ENCODE results near the gene SAMD9L. TPM values are rescaled to one million over a fixed set of nuclear protein-coding genes. Genes with fewer than 3 reads are reported as not detected.
A peak's percentile ranks its signal among the peaks of the same experiment; 100 is the strongest.

SAMD9L gene
- polyA plus RNA-seq, 3 donors: 12.5 to 31.8 (median 18.6) TPM

DNA sequence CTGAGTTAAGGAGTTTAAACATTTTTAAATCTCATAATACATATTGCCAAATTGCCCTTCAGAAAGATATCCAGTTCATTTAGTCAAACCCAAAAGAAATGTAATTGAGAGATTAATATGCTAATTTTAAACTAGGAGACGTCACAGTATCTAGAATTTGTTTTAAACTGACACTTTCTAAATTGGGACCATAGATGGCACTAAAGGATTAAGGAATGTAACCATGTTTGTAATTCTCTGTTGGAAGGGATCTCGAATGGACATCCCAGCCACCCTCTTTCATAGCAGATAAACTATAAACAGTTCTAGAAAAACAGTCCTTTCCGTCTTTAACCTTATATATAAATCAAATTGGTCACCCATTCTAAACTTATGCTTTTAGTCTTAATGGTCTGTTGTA is 30.0 kb upstream of the SAMD9L start:
- H3K9me3 ChIP-seq (replicated peaks in 1 of 2; ENCODE audit: control insufficient read depth in 1 of 2, insufficient read depth in 1 of 2, low read length in 2 of 2): peaks cover 0 to 3% of the 10 kb centered on the region in 2 donors
- H3K4me3 ChIP-seq (replicated peaks in 1 of 3; ENCODE audit: low read depth in 2 of 3, low read length in 3 of 3): no peak overlapping the region
- H3K4me1 ChIP-seq (ENCODE audit: control insufficient read depth in 1 of 2, insufficient read depth in 2 of 2, low read length in 2 of 2): no peaks in the 10 kb centered on the region
- no peak overlapping the region for H3K27ac ChIP-seq (ENCODE audit: low read depth in 1 of 2, low read length in 2 of 2)
- H4K20me1 ChIP-seq (ENCODE audit: insufficient read depth, low read length): no peaks in the 10 kb centered on the region
- peaks cover 0 to 9% (median 3%) of the 10 kb centered on the region in 7 donors for H3K9me3 Mint-ChIP-seq
- no peaks in the 10 kb centered on the region for H3K36me3 ChIP-seq (replicated peaks in 1 of 2; ENCODE audit: control insufficient read depth in 1 of 2, insufficient read depth in 2 of 2, low read length in 2 of 2)
- intact Hi-C loops (cut with micrococcal nuclease): no loop called here
- peak in 2 of 3 donors; percentile 7 to 19 for DNase-seq
- no peaks in the 10 kb centered on the region for H3K79me2 ChIP-seq (ENCODE audit: insufficient read depth, low read length)
- no peaks in the 10 kb centered on the region for H3K36me3 Mint-ChIP-seq
- no CpG with 5 or more reads among the region's 3 CpGs for WGBS (ENCODE audit: insufficient coverage)
- peaks cover 0 to 6% of the 10 kb centered on the region in 2 donors for H3K27me3 ChIP-seq (ENCODE audit: control insufficient read depth in 2 of 2, insufficient read depth in 2 of 2, low read length in 2 of 2)
- no peak overlapping the region for H2AFZ ChIP-seq (ENCODE audit: insufficient read depth, low read depth, low read length, poor library complexity, severe bottlenecking)
- peaks cover 3 to 7% (median 6%) of the 10 kb centered on the region in 3 donors for H3K27me3 Mint-ChIP-seq (ENCODE audit: low read depth in 3 of 3)
- no peak overlapping the region for H3K9ac ChIP-seq (ENCODE audit: insufficient read depth, low read length, poor library complexity, severe bottlenecking)
- no peak overlapping the region for H3K4me3 Mint-ChIP-seq
- H3K27ac Mint-ChIP-seq: no peak overlapping the region
- TF ChIP-seq, protein P1, sequence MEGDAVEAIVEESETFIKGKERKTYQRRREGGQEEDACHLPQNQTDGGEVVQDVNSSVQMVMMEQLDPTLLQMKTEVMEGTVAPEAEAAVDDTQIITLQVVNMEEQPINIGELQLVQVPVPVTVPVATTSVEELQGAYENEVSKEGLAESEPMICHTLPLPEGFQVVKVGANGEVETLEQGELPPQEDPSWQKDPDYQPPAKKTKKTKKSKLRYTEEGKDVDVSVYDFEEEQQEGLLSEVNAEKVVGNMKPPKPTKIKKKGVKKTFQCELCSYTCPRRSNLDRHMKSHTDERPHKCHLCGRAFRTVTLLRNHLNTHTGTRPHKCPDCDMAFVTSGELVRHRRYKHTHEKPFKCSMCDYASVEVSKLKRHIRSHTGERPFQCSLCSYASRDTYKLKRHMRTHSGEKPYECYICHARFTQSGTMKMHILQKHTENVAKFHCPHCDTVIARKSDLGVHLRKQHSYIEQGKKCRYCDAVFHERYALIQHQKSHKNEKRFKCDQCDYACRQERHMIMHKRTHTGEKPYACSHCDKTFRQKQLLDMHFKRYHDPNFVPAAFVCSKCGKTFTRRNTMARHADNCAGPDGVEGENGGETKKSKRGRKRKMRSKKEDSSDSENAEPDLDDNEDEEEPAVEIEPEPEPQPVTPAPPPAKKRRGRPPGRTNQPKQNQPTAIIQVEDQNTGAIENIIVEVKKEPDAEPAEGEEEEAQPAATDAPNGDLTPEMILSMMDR (IDR thresholded peaks at IDR 0.05): no peak
- H3K4me2 ChIP-seq (replicated peaks; ENCODE audit: extremely low read depth, low read length, poor library complexity, severe bottlenecking): no peak overlapping the region
- peaks cover 2% of the 10 kb centered on the region for H3K4me1 Mint-ChIP-seq

DNA sequence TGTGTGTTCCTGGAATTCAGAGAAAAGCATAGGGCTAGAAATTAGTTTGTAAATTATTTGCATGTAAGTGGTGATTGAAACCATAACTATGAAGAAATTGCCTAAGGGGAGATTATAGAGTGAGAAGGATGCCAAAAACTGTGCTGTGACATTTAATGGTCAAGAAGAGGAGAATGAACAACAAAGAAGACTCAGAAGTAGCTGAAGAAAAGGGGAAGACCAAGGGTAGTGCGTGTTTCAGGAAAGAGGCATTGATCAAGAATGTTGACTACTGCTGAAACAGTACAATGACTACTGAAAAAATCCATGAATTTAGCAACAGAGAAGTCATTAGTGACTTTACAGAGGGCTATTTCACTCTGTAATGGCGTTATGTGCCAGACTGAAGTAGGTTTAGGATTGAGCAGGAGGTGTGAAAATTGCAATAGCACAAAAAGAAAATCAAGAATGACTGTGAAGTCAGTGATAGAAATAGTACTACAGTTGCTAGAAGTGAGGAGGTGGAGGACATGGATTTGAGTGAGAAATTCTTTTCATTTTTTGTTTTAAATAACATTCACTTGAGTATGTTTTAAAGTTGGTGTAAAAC is 28.9 kb upstream of the SAMD9L start:
- no peaks in the 10 kb centered on the region for H3K4me1 ChIP-seq (ENCODE audit: control insufficient read depth in 1 of 2, insufficient read depth in 2 of 2, low read length in 2 of 2)
- no peaks in the 10 kb centered on the region for H3K36me3 Mint-ChIP-seq
- DNase-seq: peak in 1 of 3 donors; percentile 25
- no peak overlapping the region for H3K4me2 ChIP-seq (replicated peaks; ENCODE audit: extremely low read depth, low read length, poor library complexity, severe bottlenecking)
- H4K20me1 ChIP-seq (ENCODE audit: insufficient read depth, low read length): no peaks in the 10 kb centered on the region
- H3K4me3 ChIP-seq (replicated peaks in 1 of 3; ENCODE audit: low read depth in 2 of 3, low read length in 3 of 3): no peak overlapping the region
- no peak overlapping the region for H2AFZ ChIP-seq (ENCODE audit: insufficient read depth, low read depth, low read length, poor library complexity, severe bottlenecking)
- H3K4me1 Mint-ChIP-seq: peaks cover 2% of the 10 kb centered on the region
- no peak overlapping the region for H3K27ac ChIP-seq (ENCODE audit: low read depth in 1 of 2, low read length in 2 of 2)
- H3K9me3 Mint-ChIP-seq: peaks cover 2 to 15% (median 6%) of the 10 kb centered on the region in 7 donors
- H3K36me3 ChIP-seq (replicated peaks in 1 of 2; ENCODE audit: control insufficient read depth in 1 of 2, insufficient read depth in 2 of 2, low read length in 2 of 2): no peaks in the 10 kb centered on the region
- TF ChIP-seq, protein P1 (IDR thresholded peaks at IDR 0.05): no peak
- H3K4me3 Mint-ChIP-seq: no peak overlapping the region
- no peak overlapping the region for H3K27ac Mint-ChIP-seq
- peaks cover 0 to 2% of the 10 kb centered on the region in 2 donors for H3K27me3 ChIP-seq (ENCODE audit: control insufficient read depth in 2 of 2, insufficient read depth in 2 of 2, low read length in 2 of 2)
- 41% methylated on average over 2 of the region's 2 CpGs for WGBS (ENCODE audit: insufficient coverage)
- intact Hi-C loops (cut with micrococcal nuclease): no loop called here
- H3K79me2 ChIP-seq (ENCODE audit: insufficient read depth, low read length): no peaks in the 10 kb centered on the region
- peaks cover 3 to 7% (median 6%) of the 10 kb centered on the region in 3 donors for H3K27me3 Mint-ChIP-seq (ENCODE audit: low read depth in 3 of 3)
- H3K9ac ChIP-seq (ENCODE audit: insufficient read depth, low read length, poor library complexity, severe bottlenecking): no peak overlapping the region
- H3K9me3 ChIP-seq (replicated peaks in 1 of 2; ENCODE audit: control insufficient read depth in 1 of 2, insufficient read depth in 1 of 2, low read length in 2 of 2): peaks cover 5% of the 10 kb centered on the region in 2 donors
